ENCODE results near the gene GLUD1.

DNA sequence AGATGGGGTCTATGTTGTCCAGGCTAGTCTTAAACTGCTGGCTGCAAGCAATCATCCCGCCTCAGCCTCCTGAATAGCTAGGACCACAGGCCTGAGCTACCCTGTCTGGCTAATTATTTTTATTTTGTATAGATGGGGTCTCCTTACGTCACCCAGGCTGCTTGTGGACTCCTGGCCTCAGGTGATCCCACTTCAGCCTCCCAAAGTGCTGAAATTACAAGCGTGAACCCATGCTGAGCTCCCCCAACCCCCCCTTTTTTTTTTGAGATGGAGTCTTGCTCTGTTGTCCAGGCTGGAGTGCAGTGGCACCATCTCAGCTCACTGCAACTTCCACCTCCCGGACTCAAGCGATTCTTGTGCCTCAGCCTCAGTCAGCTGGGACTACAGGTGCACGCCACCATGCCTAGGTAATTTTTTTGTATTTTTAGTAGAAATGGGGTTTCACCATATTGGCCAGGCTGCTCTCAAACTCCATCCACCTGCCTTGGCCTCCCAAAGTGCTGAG is 49.2 kb downstream of the GLUD1 start:
- TF ChIP-seq, protein P1, sequence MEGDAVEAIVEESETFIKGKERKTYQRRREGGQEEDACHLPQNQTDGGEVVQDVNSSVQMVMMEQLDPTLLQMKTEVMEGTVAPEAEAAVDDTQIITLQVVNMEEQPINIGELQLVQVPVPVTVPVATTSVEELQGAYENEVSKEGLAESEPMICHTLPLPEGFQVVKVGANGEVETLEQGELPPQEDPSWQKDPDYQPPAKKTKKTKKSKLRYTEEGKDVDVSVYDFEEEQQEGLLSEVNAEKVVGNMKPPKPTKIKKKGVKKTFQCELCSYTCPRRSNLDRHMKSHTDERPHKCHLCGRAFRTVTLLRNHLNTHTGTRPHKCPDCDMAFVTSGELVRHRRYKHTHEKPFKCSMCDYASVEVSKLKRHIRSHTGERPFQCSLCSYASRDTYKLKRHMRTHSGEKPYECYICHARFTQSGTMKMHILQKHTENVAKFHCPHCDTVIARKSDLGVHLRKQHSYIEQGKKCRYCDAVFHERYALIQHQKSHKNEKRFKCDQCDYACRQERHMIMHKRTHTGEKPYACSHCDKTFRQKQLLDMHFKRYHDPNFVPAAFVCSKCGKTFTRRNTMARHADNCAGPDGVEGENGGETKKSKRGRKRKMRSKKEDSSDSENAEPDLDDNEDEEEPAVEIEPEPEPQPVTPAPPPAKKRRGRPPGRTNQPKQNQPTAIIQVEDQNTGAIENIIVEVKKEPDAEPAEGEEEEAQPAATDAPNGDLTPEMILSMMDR (conservative IDR thresholded peaks at IDR 0.05 in 1 of 2, IDR thresholded peaks at IDR 0.05 in 1 of 2; ENCODE audit: low read depth in 1 of 2, low read length in 2 of 2) = no peak
- no peak for TF ChIP-seq EZH2 (IDR thresholded peaks at IDR 0.05; ENCODE audit: low read length, missing control alignments)

All from fibroblast of lung (primary cell).